GM19238 (cell line): ENCODE measurements around the gene LAMA2.

ENCODE experiments used
- DNase-seq: peaks from one replicate; pipeline ENCODE4 v3.0.0; 2011; ENCODE audit warnings: low spot score; ENCODE audit not compliant: insufficient read length

The LAMA2 gene

GRCh38 chr6:129309154-129309553, 426.2 kb downstream of the LAMA2 start:
- DNase-seq = no peak

- DNase-seq = no peak
These were observed 429.9 kb downstream of the LAMA2 start for GRCh38 chr6:129312880-129313279.

GRCh38 chr6:129314575-129314974, 431.6 kb downstream of the LAMA2 start:
- no peak for DNase-seq

- no peak for DNase-seq
These were observed 435.2 kb downstream of the LAMA2 start for GRCh38 chr6:129317931-129318820.

- no peak for DNase-seq
These were observed 438.0 kb downstream of the LAMA2 start for GRCh38 chr6:129320892-129321291.

- DNase-seq = no peak
These were observed 438.4 kb downstream of the LAMA2 start for GRCh38 chr6:129321303-129321702.

GRCh38 chr6:129324345-129324744, 441.4 kb downstream of the LAMA2 start:
- no peak for DNase-seq

GRCh38 chr6:129329678-129330077, 446.7 kb downstream of the LAMA2 start:
- no peak for DNase-seq

GRCh38 chr6:129331450-129332138, 448.7 kb downstream of the LAMA2 start:
- DNase-seq = no peak

GRCh38 chr6:129335792-129336191, 452.9 kb downstream of the LAMA2 start:
- no peak for DNase-seq

- DNase-seq = no peak
These were observed 455.7 kb downstream of the LAMA2 start for GRCh38 chr6:129338683-129339082.

GRCh38 chr6:129340983-129341382, 458.0 kb downstream of the LAMA2 start:
- no peak for DNase-seq

GRCh38 chr6:129342243-129342642, 459.3 kb downstream of the LAMA2 start:
- DNase-seq = no peak

- no peak for DNase-seq
These were observed 459.9 kb downstream of the LAMA2 start for GRCh38 chr6:129342796-129343195.

- no peak for DNase-seq
These were observed 461.4 kb downstream of the LAMA2 start for GRCh38 chr6:129344379-129344778.

- no peak for DNase-seq
These were observed 463.0 kb downstream of the LAMA2 start for GRCh38 chr6:129345890-129346289.

GRCh38 chr6:129346964-129347363, 464.0 kb downstream of the LAMA2 start:
- DNase-seq = no peak

- no peak for DNase-seq
These were observed 467.3 kb downstream of the LAMA2 start for GRCh38 chr6:129350278-129350677.

GRCh38 chr6:129351807-129352206, 468.9 kb downstream of the LAMA2 start:
- DNase-seq = no peak

GRCh38 chr6:129353067-129353466, 470.1 kb downstream of the LAMA2 start:
- no peak for DNase-seq

- no peak for DNase-seq
These were observed 473.2 kb downstream of the LAMA2 start for GRCh38 chr6:129356129-129356528.

- no peak for DNase-seq
These were observed 477.1 kb downstream of the LAMA2 start for GRCh38 chr6:129359811-129360681.
